GM20431 (cell line): ENCODE results near the gene MB21D2.

Source experiments
- in situ Hi-C: fragments of 300-500 bp; cut with MseI, MboI; formaldehyde crosslinking; loops from one replicate; pipeline ENCODE4 v1.15.0; 2020; ENCODE audit warnings: low sequenced_read_pairs; ENCODE audit not compliant: unreplicated experiment

The MB21D2 gene

DNA sequence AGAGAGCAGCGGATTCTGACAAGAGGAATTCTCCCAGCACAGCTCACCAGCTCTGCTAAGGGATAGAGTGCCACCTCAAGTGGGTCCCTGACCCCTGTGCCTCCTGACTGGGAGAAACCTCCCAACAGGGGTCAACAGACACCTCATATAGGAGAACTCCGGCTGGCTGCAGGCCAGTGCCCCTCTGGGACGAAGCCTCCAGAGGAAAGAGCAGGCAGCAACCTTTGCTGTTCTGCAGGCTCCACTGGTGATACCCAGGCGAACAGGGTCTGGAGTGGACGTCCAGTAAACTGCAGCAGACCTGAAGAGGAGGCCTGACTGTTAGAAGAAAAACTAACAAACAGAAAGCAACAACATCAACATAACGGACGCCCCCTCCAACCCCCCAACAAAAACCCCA is 159.0 kb downstream of the MB21D2 start:
- in situ Hi-C loops = no loop called here

DNA sequence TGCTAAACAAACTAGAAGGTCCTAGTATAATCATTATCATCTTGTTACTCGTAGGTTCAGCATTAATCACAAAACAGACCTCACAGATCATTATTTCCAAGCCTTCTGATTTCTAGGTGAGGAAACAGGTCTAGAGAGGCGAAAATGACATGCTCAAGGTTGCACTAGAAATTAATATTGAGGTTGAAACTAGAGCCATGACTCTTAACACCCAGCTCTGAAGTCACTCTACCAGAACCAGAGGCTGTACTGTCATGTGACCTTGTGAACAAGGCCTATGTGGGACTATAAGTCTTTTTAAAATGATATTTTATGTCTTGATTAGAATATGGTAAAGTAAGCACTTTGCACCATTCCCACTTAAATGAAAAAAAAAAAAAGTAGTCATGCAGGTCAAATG is 166.5 kb downstream of the MB21D2 start:
- in situ Hi-C loops = no loop called here

DNA sequence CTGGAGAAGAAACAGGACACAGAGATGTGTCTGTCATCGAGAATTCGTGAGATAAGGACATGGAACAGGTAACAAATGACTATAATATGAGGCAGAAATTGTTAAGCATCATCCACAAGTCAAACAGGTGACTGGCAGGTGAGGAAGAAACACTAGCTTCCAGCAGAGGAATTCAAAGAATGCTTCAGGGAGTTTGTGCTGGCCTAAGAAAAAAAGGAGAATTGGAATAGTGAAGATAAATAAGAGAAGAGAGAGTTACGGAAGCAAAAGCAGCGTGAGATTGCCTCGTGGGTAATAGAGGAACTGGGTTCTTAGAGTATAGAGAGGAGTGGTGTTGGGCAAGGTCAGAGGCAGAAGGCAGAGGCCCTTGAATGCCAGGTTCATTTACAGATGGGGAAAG is 167.5 kb downstream of the MB21D2 start:
- in situ Hi-C loops = no loop called here

DNA sequence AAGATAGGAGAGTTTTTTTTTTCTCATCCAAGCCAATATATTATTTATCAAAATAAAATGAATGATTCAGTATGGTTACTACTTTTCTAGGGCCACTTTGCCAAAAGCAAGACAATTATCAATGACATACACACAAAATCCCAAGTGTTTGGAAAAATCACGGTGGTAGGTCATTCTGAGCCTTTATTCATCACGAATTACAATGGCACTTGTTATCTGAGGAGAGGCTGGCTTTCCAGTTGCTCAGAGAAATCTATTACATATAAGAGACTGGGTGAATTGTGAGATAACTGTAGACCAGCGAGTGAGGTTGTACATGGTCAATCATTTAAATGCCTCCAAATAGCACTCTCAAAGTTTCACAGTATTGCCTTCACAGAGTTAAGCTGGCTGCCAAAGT is 169.9 kb downstream of the MB21D2 start:
- in situ Hi-C loops = no loop called here

DNA sequence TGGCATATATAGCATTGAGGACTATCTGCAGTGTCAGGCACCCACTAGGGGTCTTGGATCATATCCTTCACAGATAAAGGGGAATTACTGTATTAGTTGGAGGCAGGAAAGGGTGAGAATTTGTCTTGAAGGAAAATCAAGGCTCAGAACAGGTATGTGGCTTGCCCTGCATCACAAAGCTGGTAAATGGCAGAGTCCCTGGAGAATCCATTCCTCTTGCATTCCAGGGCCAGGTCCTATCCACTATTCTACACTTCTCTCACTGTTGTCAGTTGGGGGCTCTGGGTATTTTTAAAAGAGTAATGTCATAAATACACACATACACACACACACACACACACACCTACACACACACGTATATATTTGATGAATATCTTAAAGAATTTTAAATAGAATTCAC is 170.5 kb downstream of the MB21D2 start:
- in situ Hi-C loops = no loop called here
